OCI-LY7 (cell line): ENCODE data around the gene KRT28. TPM values are rescaled to one million over a fixed set of nuclear protein-coding genes. Genes with fewer than 3 reads are reported as not detected.

Experiments
- BruUV-seq: library from RNA; stranded (reverse); fragments of 400-500 nt; replicated peaks from 2 replicates; lab custom pipeline; 2021; lab: Mats Ljungman, UMichigan
- CTCF ChIA-PET: fragments of 300-600 bp; sonication (Branson Sonifier 250); formaldehyde crosslinking; loops from one replicate; lab custom pipeline; 2022; ENCODE audit warnings: antibody characterized with exemption; ENCODE audit not compliant: unreplicated experiment; lab: Charles Lee
- POLR2A ChIA-PET: fragments of 300-600 bp; sonication (Branson Sonifier 250); formaldehyde crosslinking; loops from one replicate; lab custom pipeline; 2022; ENCODE audit warnings: antibody characterized with exemption; lab: Charles Lee
- DNase-seq: peaks from one replicate; pipeline ENCODE4 v3.0.0-alpha.2; 2015; ENCODE audit warnings: low spot score
- H2AFZ ChIP-seq: fragments of 200-600 bp; sonication (generic), shearing (Covaris generic); 2 replicates; pipeline ENCODE4 v1.6.1; 2014; ENCODE audit warnings: mild to moderate bottlenecking, antibody characterized with exemption, low read length, moderate library complexity
- H3K27ac ChIP-seq: fragments of 200-600 bp; sonication (generic); 2 replicates; pipeline ENCODE4 v1.5.1; 2014; ENCODE audit warnings: mixed run types, low read depth, mild to moderate bottlenecking, moderate library complexity, low read length, inconsistent platforms; ENCODE audit not compliant: poor library complexity, severe bottlenecking
- H3K36me3 ChIP-seq: fragments of 200-600 bp; sonication (generic); 2 replicates; pipeline ENCODE4 v1.6.1; 2014; ENCODE audit warnings: mild to moderate bottlenecking, antibody characterized with exemption, low read length, moderate library complexity, mixed read lengths; ENCODE audit not compliant: insufficient read depth
- H3K4me1 ChIP-seq: fragments of 200-600 bp; sonication (generic); 2 replicates; pipeline ENCODE4 v1.5.1; 2014; ENCODE audit warnings: mild to moderate bottlenecking, low read length; ENCODE audit not compliant: insufficient read depth, poor library complexity, severe bottlenecking
- H3K4me2 ChIP-seq: fragments of 200-600 bp; sonication (generic); 2 replicates; pipeline ENCODE4 v1.6.1; 2014; ENCODE audit warnings: mild to moderate bottlenecking, low read length
- H3K4me3 ChIP-seq: fragments of 200-600 bp; sonication (generic); 2 replicates; pipeline ENCODE4 v1.5.1; 2014; ENCODE audit warnings: mild to moderate bottlenecking, low read depth, low read length; ENCODE audit not compliant: poor library complexity, severe bottlenecking
- H3K79me2 ChIP-seq: fragments of 200-600 bp; sonication (generic); 2 replicates; pipeline ENCODE4 v1.6.1; 2016; ENCODE audit warnings: low read depth, mild to moderate bottlenecking, low read length, moderate library complexity, mixed read lengths; ENCODE audit not compliant: insufficient read depth
- H3K9me2 ChIP-seq: fragments of 200-600 bp; sonication (generic); 2 replicates; pipeline ENCODE4 v1.6.1; 2016; ENCODE audit warnings: mild to moderate bottlenecking, low read length, mixed read lengths; ENCODE audit not compliant: insufficient read depth
- H3K9me3 ChIP-seq: fragments of 200-600 bp; sonication (generic); 2 replicates; pipeline ENCODE4 v1.6.1; 2014; ENCODE audit warnings: mild to moderate bottlenecking, mixed run types, low read length, mixed read lengths
- H4K20me1 ChIP-seq: fragments of 200-600 bp; sonication (generic); 2 replicates; pipeline ENCODE4 v1.6.1; 2014; ENCODE audit warnings: mild to moderate bottlenecking, antibody characterized with exemption, low read length, moderate library complexity, mixed read lengths; ENCODE audit not compliant: insufficient read depth
- CTCF ChIP-seq: fragments of 200-600 bp; sonication (generic); conservative IDR thresholded peaks from 2 replicates; pipeline ENCODE4 v1.5.1; 2014; ENCODE audit warnings: mild to moderate bottlenecking, antibody characterized with exemption, low read length, moderate library complexity, mixed read lengths
- EZH2phosphoT487 ChIP-seq: fragments of 200-600 bp; sonication (generic); IDR thresholded peaks from 2 replicates; pipeline ENCODE4 v1.6.1; 2018; ENCODE audit warnings: low read depth, borderline replicate concordance, mild to moderate bottlenecking, mixed run types, antibody characterized with exemption, low read length, moderate library complexity, mixed read lengths
- intact Hi-C: fragments of 100-400 bp; cut with micrococcal nuclease; formaldehyde crosslinking; loops from one replicate; pipeline ENCODE4 v1.10.0; 2022; ENCODE audit not compliant: unreplicated experiment
- total RNA-seq, 2 experiments: library from RNA; depleted of rRNA in 1 of 2; stranded (reverse); fragments of >200 nt in 1 of 2; shearing (Covaris generic) in 1 of 2; gene quantifications; 2 replicates each; pipeline ENCODE4 v1.2.3, GENCODE V29; 2014 to 2022

Gene KRT28
- total RNA-seq, 2 experiments from 2014 or later, result not detected

- ChIA-PET POLR2A (interaction anchor here (0.6 to 1.7 kb wide), 4 partner anchors 14 to 869 kb away, joined by 3 to 7 read pairs (median 3); no protein-coding TSS in a partner anchor), CTCF (no interaction called here)
- Histone ChIP-seq H3K4me2 (peak overlapping the region; percentile 91), H3K36me3 (peaks cover 16% of the 10 kb centered on the region), H4K20me1 (no peaks in the 10 kb centered on the region), H3K4me1 (peaks cover 8% of the 10 kb centered on the region), H3K27ac (peak overlapping the region; percentile 56), H2AFZ (peak overlapping the region; percentile 98), H3K9me3 (no peaks in the 10 kb centered on the region), H3K4me3 (peak overlapping the region; percentile 78), H3K9me2 (no peaks in the 10 kb centered on the region), H3K79me2 (peaks cover 9% of the 10 kb centered on the region; the same call in 1 of the 2 replicates)
- TF ChIP-seq EZH2phosphoT487 (no peak), CTCF (no peak)
- intact Hi-C loops, result no loop called here
- DNase-seq, result peak; percentile 84
- no TSS peak for BruUV-seq
Observed at GRCh38 chr17:40818733-40819527, 19.2 kb upstream of the KRT28 start.

- Histone ChIP-seq H3K4me3 (peak overlapping the region; percentile 78), H3K27ac (peak overlapping the region; percentile 56), H4K20me1 (no peaks in the 10 kb centered on the region), H3K79me2 (peaks cover 9% of the 10 kb centered on the region; the same call in 1 of the 2 replicates), H3K9me2 (no peaks in the 10 kb centered on the region), H2AFZ (peak overlapping the region; percentile 73), H3K9me3 (no peaks in the 10 kb centered on the region), H3K4me1 (peaks cover 8% of the 10 kb centered on the region), H3K4me2 (peak overlapping the region; percentile 91), H3K36me3 (peaks cover 16% of the 10 kb centered on the region)
- TF ChIP-seq CTCF (no peak), EZH2phosphoT487 (no peak)
- ChIA-PET POLR2A (interaction anchor here (0.9 to 1.7 kb wide), 2 partner anchors 15 to 870 kb away, joined by 3 to 7 read pairs; no protein-coding TSS in a partner anchor), CTCF (no interaction called here)
- BruUV-seq, result TSS peak; percentile 97
- intact Hi-C loops, result no loop called here
- no peak for DNase-seq
Observed at GRCh38 chr17:40818343-40818732, 18.6 kb upstream of the KRT28 start.
